B cell (primary cell): Measurements from ENCODE around the gene ARID4A. TPM values are rescaled to one million over a fixed set of nuclear protein-coding genes. Genes with fewer than 3 reads are reported as not detected.
A peak's percentile ranks its signal among the peaks of the same experiment; 100 is the strongest.

Experiments
- ATAC-seq: fragments of 200-7000 bp; cut with Tn5 transposase; one replicate; pipeline ENCODE4 v1.10.0; 2021; ENCODE audit warnings: low read depth, mild to moderate bottlenecking, moderate number of reproducible peaks, moderate library complexity
- CTCF ChIA-PET: fragments of 350-600 bp; sonication (Branson Sonifier 250); formaldehyde crosslinking; loops from one replicate; lab custom pipeline; 2021; ENCODE audit warnings: antibody characterized with exemption, inconsistent platforms; lab: Charles Lee
- POLR2A ChIA-PET: fragments of 350-600 bp; sonication (Branson Sonifier 250); formaldehyde crosslinking; loops from one replicate; lab custom pipeline; 2021; ENCODE audit warnings: antibody characterized with exemption; lab: Charles Lee
- DNase-seq: peaks from one replicate; pipeline ENCODE4 v3.0.0; 2013
- H2AFZ ChIP-seq: 2 replicates; pipeline ENCODE4 v1.6.1; 2012; ENCODE audit warnings: mild to moderate bottlenecking, low read depth, low read length; ENCODE audit not compliant: insufficient read depth, poor library complexity, severe bottlenecking
- H3K27ac ChIP-seq, 2 donors: 1 replicate in 1 of 2; 2 replicates in 1 of 2; pipeline ENCODE4 v1.5.1; 2012 to 2013; ENCODE audit warnings: low read length in 2 of 2, mild to moderate bottlenecking in 2 of 2, moderate library complexity in 1 of 2
- H3K27me3 ChIP-seq, 4 experiments: fragments of 200-600 bp in 1 of 4; sonication (generic) in 1 of 4; replicated peaks in 1 of 4; 1 replicate in 2 of 4; 2 replicates in 2 of 4; pipeline versions ENCODE4 v1.6.1 to v1.7.0; 2013 to 2016; ENCODE audit warnings: low read length in 3 of 4, mild to moderate bottlenecking in 2 of 4, mixed read lengths in 1 of 4, moderate library complexity in 1 of 4; ENCODE audit not compliant: insufficient read depth in 4 of 4, control insufficient read depth in 3 of 4; ENCODE audit errors: control extremely low read depth in 1 of 4
- H3K36me3 ChIP-seq, 2 experiments: replicated peaks in 1 of 2; 1 replicate in 1 of 2; 2 replicates in 1 of 2; pipeline versions ENCODE4 v1.6.1 to v1.7.1; 2013; ENCODE audit warnings: low read length in 1 of 2; ENCODE audit not compliant: insufficient read depth in 2 of 2, control insufficient read depth in 1 of 2; ENCODE audit errors: control extremely low read depth in 1 of 2, extremely low read depth in 1 of 2
- H3K4me1 ChIP-seq, 2 donors: fragments of 200-600 bp in 1 of 2; sonication (generic) in 1 of 2; 1 replicate in 1 of 2; 2 replicates in 1 of 2; pipeline versions ENCODE4 v1.5.1 to v1.6.1; 2013 to 2017; ENCODE audit warnings: low read length in 2 of 2; ENCODE audit not compliant: control insufficient read depth in 2 of 2, insufficient read depth in 2 of 2
- H3K4me2 ChIP-seq: replicated peaks from 2 replicates; pipeline ENCODE3; 2012; ENCODE audit warnings: mild to moderate bottlenecking, low read depth, low read length; ENCODE audit not compliant: poor library complexity, severe bottlenecking
- H3K4me3 ChIP-seq, 5 experiments: fragments of 200-600 bp in 1 of 5; sonication (generic) in 1 of 5; 1 replicate in 3 of 5; 2 replicates in 2 of 5; pipeline versions ENCODE4 v1.5.1 to v1.7.0; 2011 to 2016; ENCODE audit warnings: low read length in 4 of 5, mild to moderate bottlenecking in 4 of 5, low read depth in 2 of 5, control low read depth in 1 of 5, moderate library complexity in 1 of 5; ENCODE audit not compliant: insufficient read depth in 1 of 5; ENCODE audit errors: control extremely low read depth in 1 of 5, extremely low read depth in 1 of 5
- H3K79me2 ChIP-seq: fragments of 200-600 bp; sonication (generic); one replicate; pipeline ENCODE4 v1.6.0; 2016; ENCODE audit warnings: low read length; ENCODE audit not compliant: control insufficient read depth, insufficient read depth
- H3K9ac ChIP-seq: fragments of 200-600 bp; sonication (generic); 2 replicates; pipeline ENCODE4 v1.6.1; 2017; ENCODE audit warnings: mild to moderate bottlenecking, low read length, moderate library complexity
- H3K9me3 ChIP-seq, 3 donors: one replicate each; pipeline versions ENCODE4 v1.6.1 to v1.7.1; 2013; ENCODE audit warnings: low read length in 2 of 3; ENCODE audit not compliant: control insufficient read depth in 2 of 3, insufficient read depth in 1 of 3; ENCODE audit errors: control extremely low read depth in 1 of 3
- H4K20me1 ChIP-seq: 2 replicates; pipeline ENCODE4 v1.6.0; 2012; ENCODE audit warnings: mild to moderate bottlenecking, low read length; ENCODE audit not compliant: insufficient read depth, control insufficient read depth, poor library complexity, severe bottlenecking
- H3K27ac Mint-ChIP-seq: one replicate; pipeline ENCODE4 v1.8.0; 2021; ENCODE audit warnings: mixed read lengths
- H3K27me3 Mint-ChIP-seq: one replicate; pipeline ENCODE4 v1.8.0; 2021; ENCODE audit warnings: mixed read lengths
- H3K4me1 Mint-ChIP-seq: one replicate; pipeline ENCODE4 v1.8.0; 2021; ENCODE audit warnings: mixed read lengths
- H3K4me3 Mint-ChIP-seq: one replicate; pipeline ENCODE4 v1.8.0; 2021; ENCODE audit warnings: mixed read lengths
- H3K9me3 Mint-ChIP-seq: one replicate; pipeline ENCODE4 v1.8.0; 2022; ENCODE audit warnings: mixed read lengths; ENCODE audit not compliant: insufficient read depth
- CTCF ChIP-seq: fragments of 200-600 bp; IDR thresholded peaks from one replicate; pipeline ENCODE4 v1.8.0; 2022; ENCODE audit warnings: antibody characterized with exemption, mild to moderate bottlenecking
- EZH2 ChIP-seq: IDR thresholded peaks from 2 replicates; pipeline ENCODE4 v1.6.1; 2012; ENCODE audit warnings: borderline replicate concordance, low read depth, mild to moderate bottlenecking, moderate library complexity, low read length; ENCODE audit not compliant: insufficient read depth, poor library complexity, severe bottlenecking
- WGBS: methylation state at CpG from one replicate; pipeline ENCODE4 v1.1.5; 2013; ENCODE audit warnings: missing lambda C conversion rate; ENCODE audit not compliant: insufficient coverage; 5-methylcytosine and 5-hydroxymethylcytosine counted together
- intact Hi-C: fragments of 100-400 bp; cut with micrococcal nuclease; formaldehyde crosslinking; loops from one replicate; pipeline ENCODE4 v1.10.0; 2022
- polyA plus RNA-seq: library from polyadenylated mRNA; depleted of rRNA; stranded (reverse); fragments of >200 nt; gene quantifications from 2 replicates; pipeline ENCODE4 v1.2.3, GENCODE V29; 2012
- total RNA-seq, 2 donors: library from RNA; stranded (reverse); fragments of 120-200 nt in 1 of 2; gene quantifications; 1 replicate in 1 of 2; 2 replicates in 1 of 2; pipeline versions ENCODE4 v1.2.3 to v1.2.4, GENCODE V29; 2013 to 2022

Gene ARID4A
- total and polyA plus RNA-seq, 2 donors (not counting 1 experiment from before 2014, with no cell fraction given), result 9.4 to 87.0 TPM

GRCh38 chr14:58297412-58297761, 968 bp upstream of the ARID4A start:
- no peak for ATAC-seq
- peak overlapping the region; percentile 94 for H3K9ac ChIP-seq

More at GRCh38 chr14:58297412-58297761, 968 bp upstream of the ARID4A start:
- intact Hi-C loops, result loop anchor here (1.0 to 5.0 kb wide), 2 partner anchors 34 to 1950 kb away; partner anchors contain the start of gene PPM1A
- H3K27me3 Mint-ChIP-seq, result no peaks in the 10 kb centered on the region
- Histone ChIP-seq H3K79me2 (peaks cover 84% of the 10 kb centered on the region), H3K4me1 (peaks cover 21 to 33% of the 10 kb centered on the region in 2 donors), H4K20me1 (peaks cover 37% of the 10 kb centered on the region), H3K27ac (peak overlapping the region; percentile 96 to 98), H2AFZ (peak overlapping the region; percentile 78), H3K36me3 (peaks cover 13 to 32% of the 10 kb centered on the region in 2 experiments), H3K4me3 (peak overlapping the region; percentile 80 to 98 (median 88)), H3K9me3 (no peaks in the 10 kb centered on the region), H3K27me3 (no peaks in the 10 kb centered on the region), H3K4me2 (peak overlapping the region; percentile 79)
- CTCF ChIA-PET, result interaction anchor here (1.3 to 1.5 kb wide), 2 partner anchors 56 to 98 kb away, joined by 5 read pairs; partner anchors contain the start of gene TOMM20L
- DNase-seq, result no peak
- H3K9me3 Mint-ChIP-seq, result no peaks in the 10 kb centered on the region
- WGBS, result 0% methylated on average over 10 of the region's 10 CpGs
- no peak overlapping the region for H3K27ac Mint-ChIP-seq
- POLR2A ChIA-PET, result interaction anchor here (0.5 to 2.8 kb wide), 5 partner anchors 53 to 1103 kb away, joined by 3 to 23 read pairs (median 7); partner anchors contain the start of genes ACTR10, KIAA0586, PSMA3 and TIMM9
- no peak for TF ChIP-seq EZH2
- TF ChIP-seq CTCF, result no peak
- H3K4me1 Mint-ChIP-seq, result peaks cover 46% of the 10 kb centered on the region
- no peak overlapping the region for H3K4me3 Mint-ChIP-seq
